SK-N-MC (cell line): Measurements from ENCODE around the gene C2orf74.
"Not testable (repeated sequence)": the region's sequence is repeated elsewhere in the genome, so short reads cannot be mapped to it uniquely, and the experiment has no call there.

Experiments
- DNase-seq: peaks from one replicate; pipeline ENCODE4 v3.0.0-alpha.2; 2011; ENCODE audit warnings: low read depth, low spot score
- H3K27ac ChIP-seq: fragments of 200-600 bp; sonication (generic); 2 replicates; pipeline ENCODE4 v1.5.1; 2016; ENCODE audit warnings: mixed run types
- H3K36me3 ChIP-seq: fragments of 200-600 bp; sonication (generic); 2 replicates; pipeline ENCODE4 v1.6.1; 2017; ENCODE audit warnings: antibody characterized with exemption, low read length, mixed read lengths; ENCODE audit not compliant: insufficient read depth
- H3K4me3 ChIP-seq: fragments of 200-600 bp; sonication (generic); 2 replicates; pipeline ENCODE4 v1.5.1; 2016
- H3K9ac ChIP-seq: fragments of 200-600 bp; sonication (generic); 2 replicates; pipeline ENCODE4 v1.8.0; 2017; ENCODE audit warnings: mixed run types, mixed read lengths; ENCODE audit not compliant: insufficient read length
- H3K9me3 ChIP-seq: fragments of 200-600 bp; sonication (generic); 2 replicates; pipeline ENCODE4 v1.6.1; 2017; ENCODE audit warnings: low read depth, mild to moderate bottlenecking, antibody characterized with exemption, low read length, moderate library complexity, mixed read lengths
- EZH2 ChIP-seq: fragments of 200-600 bp; sonication (generic); IDR thresholded peaks from one replicate; pipeline ENCODE4 v1.6.1; 2017; ENCODE audit warnings: antibody characterized with exemption
- FOXP2 ChIP-seq: optimal IDR thresholded peaks from 2 replicates; pipeline ENCODE3; 2011; ENCODE audit warnings: mild to moderate bottlenecking, moderate library complexity; ENCODE audit not compliant: insufficient read depth; ENCODE audit errors: extremely low read length, control extremely low read depth
- POLR2AphosphoS5 ChIP-seq: IDR thresholded peaks from 2 replicates; pipeline ENCODE4 v1.6.1; 2012; ENCODE audit warnings: mild to moderate bottlenecking, low read depth, low read length, borderline replicate concordance

C2orf74 gene

GRCh38 chr2:61162721-61163120 lies 733 bp downstream of the C2orf74 start:
- Histone ChIP-seq H3K9ac (no peak overlapping the region), H3K4me3 (no peak overlapping the region), H3K9me3 (no peaks in the 10 kb centered on the region), H3K27ac (no peak overlapping the region), H3K36me3 (peaks cover 7% of the 10 kb centered on the region; the same call in 1 of the 2 replicates)
- DNase-seq, result no peak
- TF ChIP-seq EZH2 (no peak), POLR2AphosphoS5 (no peak), FOXP2 (no peak)

GRCh38 chr2:61165082-61165481 lies 3.1 kb downstream of the C2orf74 start:
- H3K27ac ChIP-seq, H3K4me3 ChIP-seq, H3K9ac ChIP-seq, DNase-seq, H3K36me3 ChIP-seq, H3K9me3 ChIP-seq: not testable (repeated sequence)

GRCh38 chr2:61165946-61166345 lies 4.0 kb downstream of the C2orf74 start:
- Histone ChIP-seq H3K27ac (no peak overlapping the region), H3K4me3 (no peak overlapping the region), H3K9me3 (no peaks in the 10 kb centered on the region), H3K36me3 (peaks cover 7% of the 10 kb centered on the region; the same call in 1 of the 2 replicates), H3K9ac (no peak overlapping the region)
- TF ChIP-seq FOXP2 (no peak), POLR2AphosphoS5 (no peak), EZH2 (no peak)
- no peak for DNase-seq

GRCh38 chr2:61167579-61167978 lies 5.6 kb downstream of the C2orf74 start:
- no peak overlapping the region for H3K9ac ChIP-seq

GRCh38 chr2:61172671-61173070 lies 10.7 kb downstream of the C2orf74 start:
- H3K27ac ChIP-seq, result no peak overlapping the region
- DNase-seq, result no peak
- no peaks in the 10 kb centered on the region for H3K36me3 ChIP-seq
- H3K4me3 ChIP-seq, result no peak overlapping the region
- no peaks in the 10 kb centered on the region for H3K9me3 ChIP-seq
- no peak overlapping the region for H3K9ac ChIP-seq
- TF ChIP-seq POLR2AphosphoS5 (no peak), EZH2 (no peak), FOXP2 (no peak)

More at GRCh38 chr2:61167579-61167978, 5.6 kb downstream of the C2orf74 start:
- Histone ChIP-seq H3K4me3 (no peak overlapping the region), H3K27ac (no peak overlapping the region), H3K9me3 (no peaks in the 10 kb centered on the region), H3K36me3 (peaks cover 7% of the 10 kb centered on the region; the same call in 1 of the 2 replicates)
- TF ChIP-seq EZH2, result no peak
- TF ChIP-seq POLR2AphosphoS5, result no peak
- TF ChIP-seq FOXP2, result no peak
- DNase-seq, result no peak

- no peaks in the 10 kb centered on the region for H3K9me3 ChIP-seq
- H3K9ac ChIP-seq, result no peak overlapping the region
- no peak overlapping the region for H3K4me3 ChIP-seq
- no peak for DNase-seq
- TF ChIP-seq POLR2AphosphoS5, result no peak
- TF ChIP-seq FOXP2, result no peak
- TF ChIP-seq EZH2, result no peak
- no peaks in the 10 kb centered on the region for H3K36me3 ChIP-seq
- H3K27ac ChIP-seq, result no peak overlapping the region
Observed at GRCh38 chr2:61173116-61173515, 11.1 kb downstream of the C2orf74 start.

GRCh38 chr2:61175036-61175435 lies 13.0 kb downstream of the C2orf74 start:
- Histone ChIP-seq H3K9ac (no peak overlapping the region), H3K9me3 (no peaks in the 10 kb centered on the region), H3K27ac (no peak overlapping the region), H3K4me3 (no peak overlapping the region), H3K36me3 (0 out of 2 replicates have a peak, but pooled peaks cover 3% of the 10 kb centered on the region)
- DNase-seq, result no peak
- no peak for TF ChIP-seq POLR2AphosphoS5
- TF ChIP-seq FOXP2, result no peak
- no peak for TF ChIP-seq EZH2

GRCh38 chr2:61176755-61177726 lies 15.1 kb downstream of the C2orf74 start:
- H3K36me3 ChIP-seq, result peaks cover 17% of the 10 kb centered on the region
- peak overlapping the region; percentile 89 for H3K4me3 ChIP-seq
- H3K9me3 ChIP-seq, result no peaks in the 10 kb centered on the region
- peak; percentile 89; the same call in 1 of the 2 replicates for TF ChIP-seq POLR2AphosphoS5
- TF ChIP-seq FOXP2, result peak; percentile 15
- TF ChIP-seq EZH2, result no peak
- H3K27ac ChIP-seq, result peak overlapping the region; percentile 92
- no peak for DNase-seq
- H3K9ac ChIP-seq, result peak overlapping the region; percentile 95
